H1 (cell line): ENCODE results near the gene RTKN. TPM values are rescaled to one million over a fixed set of nuclear protein-coding genes. Genes with fewer than 3 reads are reported as not detected.

Experiments used
- CTCF ChIA-PET: fragments of 300-600 bp; sonication (Branson Sonifier 250); formaldehyde crosslinking; loops from one replicate; lab custom pipeline; 2021; ENCODE audit not compliant: partially characterized antibody; lab: Charles Lee
- POLR2A ChIA-PET: fragments of 300-600 bp; sonication (Branson Sonifier 250); formaldehyde crosslinking; loops from one replicate; lab custom pipeline; 2021; ENCODE audit warnings: inconsistent platforms; ENCODE audit not compliant: partially characterized antibody; lab: Charles Lee
- DNase-seq, 2 experiments: peaks; one replicate each; pipeline versions ENCODE4 v3.0.0 to v3.0.0-alpha.2; 2010 to 2022; ENCODE audit warnings: low spot score in 2 of 2, low read depth in 1 of 2, mixed read lengths in 1 of 2
- FAIRE-seq: peaks from 2 replicates; lab custom pipeline; 2011; peaks lifted over from hg19 to GRCh38; lab: Jason Lieb, UNC
- H2AFZ ChIP-seq: 2 replicates; pipeline ENCODE4 v1.8.1; 2012; ENCODE audit warnings: low read length, inconsistent platforms
- H2AK5ac ChIP-seq: 2 replicates; pipeline ENCODE4 v1.6.1; 2013; ENCODE audit warnings: low read depth, low read length
- H2BK120ac ChIP-seq: replicated peaks from 2 replicates; pipeline ENCODE3; 2013; ENCODE audit warnings: low read depth, low read length, inconsistent platforms
- H2BK12ac ChIP-seq: 2 replicates; pipeline ENCODE4 v1.6.1; 2013; ENCODE audit warnings: low read depth, low read length
- H2BK15ac ChIP-seq: 2 replicates; pipeline ENCODE4 v1.6.1; 2013; ENCODE audit warnings: low read length
- H2BK20ac ChIP-seq: 2 replicates; pipeline ENCODE4 v1.6.1; 2013; ENCODE audit warnings: low read length
- H2BK5ac ChIP-seq: 2 replicates; pipeline ENCODE4 v1.6.1; 2013; ENCODE audit warnings: low read depth, low read length
- H3K14ac ChIP-seq: 2 replicates; pipeline ENCODE4 v1.6.1; 2013; ENCODE audit warnings: inconsistent platforms; ENCODE audit not compliant: insufficient read length
- H3K18ac ChIP-seq: 2 replicates; pipeline ENCODE4 v1.6.1; 2013; ENCODE audit warnings: low read length; ENCODE audit errors: extremely low read depth
- H3K23ac ChIP-seq: 2 replicates; pipeline ENCODE4 v1.6.1; 2013; ENCODE audit warnings: inconsistent platforms; ENCODE audit not compliant: insufficient read length
- H3K23me2 ChIP-seq: 2 replicates; pipeline ENCODE4 v1.6.1; 2013; ENCODE audit warnings: low read depth, low read length
- H3K27ac ChIP-seq: 2 replicates; pipeline ENCODE4 v1.6.1; 2011; ENCODE audit warnings: low read depth, low read length, inconsistent platforms
- H3K27me3 ChIP-seq, 4 experiments: replicated peaks in 1 of 4; 1 replicate in 1 of 4; 2 replicates in 3 of 4; pipeline versions ENCODE4 v1.6.1 to v1.8.1; 2011 to 2013; ENCODE audit warnings: low read length in 3 of 4, mild to moderate bottlenecking in 3 of 4, inconsistent platforms in 2 of 4, mixed read lengths in 2 of 4, moderate library complexity in 1 of 4; ENCODE audit not compliant: control insufficient read depth in 3 of 4, insufficient read depth in 3 of 4; ENCODE audit errors: extremely low read depth in 1 of 4
- H3K36me3 ChIP-seq, 4 experiments: 2 replicates each; pipeline versions ENCODE4 v1.6.1 to v1.8.1; 2011 to 2013; ENCODE audit warnings: mild to moderate bottlenecking in 4 of 4, low read length in 3 of 4, moderate library complexity in 2 of 4, control low read depth in 1 of 4, inconsistent platforms in 1 of 4; ENCODE audit not compliant: insufficient read depth in 4 of 4, control insufficient read depth in 2 of 4
- H3K4ac ChIP-seq: replicated peaks from 2 replicates; pipeline ENCODE3; 2013; ENCODE audit warnings: low read length, low read depth, mixed read lengths, inconsistent platforms; ENCODE audit not compliant: insufficient read length
- H3K4me1 ChIP-seq, 4 experiments: replicated peaks in 1 of 4; 1 replicate in 1 of 4; 2 replicates in 3 of 4; pipeline versions ENCODE4 v1.6.1 to v1.8.1; 2011 to 2013; ENCODE audit warnings: low read length in 3 of 4, inconsistent platforms in 2 of 4, mixed read lengths in 1 of 4; ENCODE audit not compliant: insufficient read depth in 4 of 4, control insufficient read depth in 3 of 4
- H3K4me2 ChIP-seq, 2 experiments: 2 replicates each; pipeline versions ENCODE4 v1.6.1 to v1.8.1; 2011 to 2013; ENCODE audit warnings: low read depth in 2 of 2, low read length in 2 of 2, control low read depth in 1 of 2, inconsistent platforms in 1 of 2, mild to moderate bottlenecking in 1 of 2; ENCODE audit not compliant: insufficient read depth in 1 of 2
- H3K4me3 ChIP-seq, 4 experiments: fragments of 200-600, 300-600 bp in 1 of 4; sonication (generic), shearing (Covaris generic), sonication (Bioruptor Twin) in 1 of 4; 2 replicates each; pipeline versions ENCODE4 v1.5.1 to v1.8.1; 2011 to 2016; ENCODE audit warnings: low read length in 4 of 4, low read depth in 3 of 4, control low read depth in 2 of 4, inconsistent platforms in 2 of 4, mild to moderate bottlenecking in 2 of 4, mixed read lengths in 1 of 4, moderate library complexity in 1 of 4; ENCODE audit not compliant: insufficient read depth in 2 of 4; ENCODE audit errors: extremely low read depth in 1 of 4
- H3K56ac ChIP-seq: replicated peaks from 2 replicates; pipeline ENCODE3; 2013; ENCODE audit warnings: low read depth, mild to moderate bottlenecking, mixed read lengths, low read length, inconsistent platforms; ENCODE audit not compliant: insufficient read length
- H3K79me1 ChIP-seq: 2 replicates; pipeline ENCODE4 v1.6.1; 2013; ENCODE audit warnings: low read depth, low read length, control low read depth
- H3K79me2 ChIP-seq, 2 experiments: 2 replicates each; pipeline versions ENCODE4 v1.6.1 to v1.8.1; 2012 to 2013; ENCODE audit warnings: low read length in 2 of 2, mild to moderate bottlenecking in 2 of 2, inconsistent platforms in 1 of 2; ENCODE audit not compliant: insufficient read depth in 2 of 2, control insufficient read depth in 1 of 2
- H3K9ac ChIP-seq, 4 experiments: replicated peaks in 1 of 4; 1 replicate in 1 of 4; 2 replicates in 3 of 4; pipeline versions ENCODE4 v1.6.1 to v1.8.1; 2011 to 2013; ENCODE audit warnings: low read depth in 3 of 4, low read length in 3 of 4, control low read depth in 2 of 4, mild to moderate bottlenecking in 2 of 4, moderate library complexity in 2 of 4, inconsistent platforms in 1 of 4; ENCODE audit errors: extremely low read depth in 1 of 4
- H3K9me3 ChIP-seq, 2 experiments: 2 replicates each; pipeline versions ENCODE4 v1.6.1 to v1.8.1; 2012 to 2013; ENCODE audit warnings: mild to moderate bottlenecking in 2 of 2, moderate library complexity in 2 of 2, control low read depth in 1 of 2, inconsistent platforms in 1 of 2, low read depth in 1 of 2, low read length in 1 of 2, mixed read lengths in 1 of 2; ENCODE audit not compliant: insufficient read depth in 2 of 2
- H4K20me1 ChIP-seq, 2 experiments: replicated peaks in 1 of 2; 2 replicates each; pipeline versions ENCODE3 to v1.8.1; 2011 to 2013; ENCODE audit warnings: inconsistent platforms in 2 of 2, low read length in 2 of 2, mild to moderate bottlenecking in 1 of 2; ENCODE audit not compliant: insufficient read depth in 2 of 2, control insufficient read depth in 1 of 2
- H4K5ac ChIP-seq: 2 replicates; pipeline ENCODE4 v1.6.1; 2013; ENCODE audit warnings: low read length, low read depth, mixed read lengths, inconsistent platforms; ENCODE audit not compliant: insufficient read length
- H4K8ac ChIP-seq: 2 replicates; pipeline ENCODE4 v1.8.0; 2013; ENCODE audit warnings: mild to moderate bottlenecking, moderate library complexity, low read length, inconsistent platforms; ENCODE audit not compliant: insufficient read depth; ENCODE audit errors: extremely low read depth
- H4K91ac ChIP-seq: replicated peaks from 2 replicates; pipeline ENCODE3; 2013; ENCODE audit warnings: low read length, mixed read lengths, inconsistent platforms; ENCODE audit not compliant: insufficient read length
- BACH1 ChIP-seq: IDR thresholded peaks from 2 replicates; pipeline ENCODE4 v1.6.1; 2012; ENCODE audit warnings: low read length, improper control_type of control experiment
- CTBP2 ChIP-seq: IDR thresholded peaks from 2 replicates; pipeline ENCODE4 v1.7.0; 2011; ENCODE audit warnings: borderline replicate concordance, mild to moderate bottlenecking, moderate library complexity, mixed read lengths, low read length; ENCODE audit not compliant: insufficient read depth, insufficient read length
- CTCF ChIP-seq, 3 experiments: IDR thresholded peaks; 1 replicate in 2 of 3; 2 replicates in 1 of 3; pipeline versions ENCODE4 v1.5.1 to v1.6.1; 2011; ENCODE audit warnings: low read length in 3 of 3, mild to moderate bottlenecking in 3 of 3, inconsistent platforms in 2 of 3, low read depth in 1 of 3, moderate library complexity in 1 of 3; ENCODE audit not compliant: insufficient read depth in 1 of 3; ENCODE audit errors: control extremely low read depth in 1 of 3
- EZH2 ChIP-seq: fragments of 200-600 bp; sonication (generic); IDR thresholded peaks from 2 replicates; pipeline ENCODE4 v1.7.1; 2012; ENCODE audit warnings: low read depth, mild to moderate bottlenecking, moderate library complexity, low read length, inconsistent platforms; ENCODE audit not compliant: severe bottlenecking
- SIN3A ChIP-seq, 2 experiments: IDR thresholded peaks in 1 of 2; conservative IDR thresholded peaks in 1 of 2; 2 replicates each; pipeline ENCODE4 v1.6.1; 2011 to 2012; ENCODE audit warnings: low read length in 2 of 2, improper control_type of control experiment in 1 of 2, low read depth in 1 of 2, mild to moderate bottlenecking in 1 of 2
- SIRT6 ChIP-seq: IDR thresholded peaks from one replicate; pipeline ENCODE4 v1.7.1; 2012; ENCODE audit warnings: low read length, inconsistent platforms
- TAF7 ChIP-seq: optimal IDR thresholded peaks from 2 replicates; pipeline ENCODE3; 2011; ENCODE audit warnings: low read depth, mild to moderate bottlenecking, inconsistent platforms, low read length, moderate library complexity, borderline replicate concordance
- WGBS, 2 experiments: shearing (Covaris generic) in 1 of 2; methylation state at CpG; one replicate each; pipeline versions ENCODE4 v1.1.6 to v1.1.7; 2013 to 2015; ENCODE audit warnings: low lambda C conversion rate in 2 of 2, mixed read lengths in 2 of 2, inconsistent platforms in 1 of 2, low coverage in 1 of 2, missing lambda C conversion rate in 1 of 2; ENCODE audit not compliant: insufficient replicate concordance in 2 of 2, insufficient coverage in 1 of 2, insufficient read length in 1 of 2; ENCODE audit errors: extremely low coverage in 1 of 2, missing lambda C conversion rate in 1 of 2; 5-methylcytosine and 5-hydroxymethylcytosine counted together
- polyA plus RNA-seq, 7 experiments: library from polyadenylated mRNA; depleted of rRNA in 3 of 7; stranded (reverse) in 5 of 7; unstranded in 2 of 7; fragments of >200 nt in 5 of 7; fragments of 200-250 nt in 2 of 7; gene quantifications; 1 replicate in 5 of 7; 2 replicates in 1 of 7; 4 replicates in 1 of 7; pipeline versions ENCODE4 v1.2.1 to v1.2.3, GENCODE V29; 2011 to 2013; ENCODE audit warnings: missing spikeins in 2 of 7, mixed read lengths in 2 of 7
- total RNA-seq: library from RNA; stranded (reverse); fragmentation: NEBNext Ultra II Directional; extraction: Animal tissue kit (Norgen Biotek cat#: 25700); gene quantifications from 2 replicates; pipeline ENCODE4 v1.2.1, GENCODE V29; 2021

The RTKN gene
- total and polyA plus RNA-seq, 2 of the 8 experiments (the other 6 are each of a cell fraction or from before 2014, with no cell fraction given), result 40.2 to 54.1 TPM

- H3K4ac ChIP-seq, result no peak overlapping the region
- H4K5ac ChIP-seq, result no peak overlapping the region
- no peaks in the 10 kb centered on the region for H3K27me3 ChIP-seq
- H2BK15ac ChIP-seq, result no peak overlapping the region
- 91% methylated on average over 51 of the region's 66 CpGs; no CpG with 5 or more reads in 1 of the 2 experiments for WGBS, 2 experiments
- no peaks in the 10 kb centered on the region for H3K79me2 ChIP-seq
- H2BK5ac ChIP-seq, result peak overlapping the region; percentile 78; the same call in 1 of the 2 replicates
- no peak overlapping the region for H2AK5ac ChIP-seq
- no peaks in the 10 kb centered on the region for H3K23me2 ChIP-seq
- no peaks in the 10 kb centered on the region for H3K9me3 ChIP-seq
- H4K20me1 ChIP-seq, result no peaks in the 10 kb centered on the region
- ChIA-PET CTCF (interaction anchor here (0.7 to 4.0 kb wide), 9 partner anchors 12 to 80 kb away, joined by 3 to 19 read pairs (median 4); partner anchors contain the start of gene MOGS), POLR2A (interaction anchor here (0.5 to 1.6 kb wide), 4 partner anchors 10 to 23 kb away, joined by 3 to 4 read pairs (median 3); no protein-coding TSS in a partner anchor)
- no peak overlapping the region for H3K23ac ChIP-seq
- no peak overlapping the region for H3K56ac ChIP-seq
- no peaks in the 10 kb centered on the region for H3K36me3 ChIP-seq
- H2AFZ ChIP-seq, result no peak overlapping the region
- H3K27ac ChIP-seq, result no peak overlapping the region
- FAIRE-seq, result no peak
- H4K8ac ChIP-seq, result peak overlapping the region; percentile 89
- no peak overlapping the region; a peak in 1 of 8 replicates for H3K4me3 ChIP-seq
- no peak for DNase-seq
- H2BK120ac ChIP-seq, result no peak overlapping the region
- no peak overlapping the region for H3K14ac ChIP-seq
- no peaks in the 10 kb centered on the region for H3K79me1 ChIP-seq
- 0 out of 2 replicates have a peak overlapping the region, but pooled peaks have one; percentile 2 for H3K18ac ChIP-seq
- no peak overlapping the region for H3K9ac ChIP-seq
- H2BK12ac ChIP-seq, result no peak overlapping the region
- H4K91ac ChIP-seq, result no peak overlapping the region
- H3K4me1 ChIP-seq, result peaks cover 0 to 13% (median 0%) of the 10 kb centered on the region in 4 experiments; a peak in 3 of 7 replicates
- no peak overlapping the region for H2BK20ac ChIP-seq
- peak overlapping the region in 1 of 2 experiments; percentile 52; a peak in 1 of 4 replicates for H3K4me2 ChIP-seq
- no peak for TF ChIP-seq EZH2
- no peak for TF ChIP-seq CTCF (IDR thresholded peaks at IDR 0.05; ENCODE audit: control extremely low read depth in 1 of 3, insufficient read depth in 1 of 3, low read depth in 1 of 3, low read length in 3 of 3)
- TF ChIP-seq TAF7, result no peak
- TF ChIP-seq SIRT6, result no peak
- no peak for TF ChIP-seq SIN3A (conservative IDR thresholded peaks at IDR 0.05 in 1 of 2, IDR thresholded peaks at IDR 0.05 in 1 of 2; ENCODE audit: low read depth in 1 of 2, low read length in 2 of 2)
- no peak for TF ChIP-seq CTBP2
- TF ChIP-seq BACH1, result no peak
Measured at GRCh38 chr2:74414881-74415761, 26.6 kb downstream of the RTKN start.
